Caco-2 (cell line): ENCODE measurements around the gene TTLL8. TPM values are rescaled to one million over a fixed set of nuclear protein-coding genes. Genes with fewer than 3 reads are reported as not detected.

ENCODE experiments used
- BruUV-seq: library from RNA; stranded (reverse); fragments of 400-500 nt; replicated peaks from 2 replicates; lab custom pipeline; 2021; lab: Mats Ljungman, UMichigan
- CTCF ChIA-PET: fragments of 300-600 bp; sonication (Branson Sonifier 250); formaldehyde crosslinking; loops from one replicate; lab custom pipeline; 2022; ENCODE audit warnings: antibody characterized with exemption; lab: Charles Lee
- POLR2A ChIA-PET: fragments of 300-600 bp; sonication (Branson Sonifier 250); formaldehyde crosslinking; loops from one replicate; lab custom pipeline; 2022; ENCODE audit warnings: antibody characterized with exemption; lab: Charles Lee
- DNase-seq, 2 experiments: peaks; one replicate each; pipeline versions ENCODE4 v3.0.0 to v3.0.0-alpha.2; 2020 to 2022
- H3K27me3 ChIP-seq: replicated peaks from 2 replicates; pipeline ENCODE4 v1.6.0; 2011; ENCODE audit warnings: low read length; ENCODE audit not compliant: control insufficient read depth, insufficient read depth
- H3K36me3 ChIP-seq: 2 replicates; pipeline ENCODE4 v1.5.1; 2011; ENCODE audit warnings: low read length; ENCODE audit not compliant: control insufficient read depth, insufficient read depth
- H3K4me1 ChIP-seq: fragments of 250-450 bp; sonication (Bioruptor Pico); 2 replicates; pipeline ENCODE4 v1.5.1; 2020; ENCODE audit warnings: mild to moderate bottlenecking
- H3K4me3 ChIP-seq: 2 replicates; pipeline ENCODE4 v1.5.1; 2011; ENCODE audit warnings: low read depth, mild to moderate bottlenecking, control low read depth, low read length
- H3K9me3 ChIP-seq: fragments of 250-450 bp; sonication (Bioruptor Pico); 2 replicates; pipeline ENCODE4 v1.5.1; 2020; ENCODE audit warnings: mild to moderate bottlenecking, moderate library complexity
- H3K27ac Mint-ChIP-seq: one replicate; pipeline ENCODE4 v1.8.0; 2022; ENCODE audit warnings: mixed read lengths; ENCODE audit not compliant: unreplicated experiment
- H3K27me3 Mint-ChIP-seq: one replicate; pipeline ENCODE4 v1.8.0; 2022; ENCODE audit warnings: mixed read lengths; ENCODE audit not compliant: insufficient read depth, unreplicated experiment
- H3K36me3 Mint-ChIP-seq: one replicate; pipeline ENCODE4 v1.8.0; 2022; ENCODE audit warnings: mild to moderate bottlenecking, mixed read lengths; ENCODE audit not compliant: insufficient read depth, unreplicated experiment
- H3K4me1 Mint-ChIP-seq: one replicate; pipeline ENCODE4 v1.8.0; 2022; ENCODE audit warnings: low read depth, mixed read lengths; ENCODE audit not compliant: unreplicated experiment
- H3K4me3 Mint-ChIP-seq: one replicate; pipeline ENCODE4 v1.8.0; 2022; ENCODE audit warnings: mild to moderate bottlenecking, moderate library complexity, mixed read lengths; ENCODE audit not compliant: unreplicated experiment
- H3K9me3 Mint-ChIP-seq: one replicate; pipeline ENCODE4 v1.8.0; 2022; ENCODE audit warnings: mixed read lengths; ENCODE audit not compliant: unreplicated experiment
- CTCF ChIP-seq, 2 experiments: fragments of 200-600 bp in 1 of 2; IDR thresholded peaks; 1 replicate in 1 of 2; 2 replicates in 1 of 2; pipeline versions ENCODE4 v1.5.1 to v1.8.0; 2011 to 2022; ENCODE audit warnings: antibody characterized with exemption in 1 of 2, control low read depth in 1 of 2, inconsistent platforms in 1 of 2, low read depth in 1 of 2, low read length in 1 of 2, mild to moderate bottlenecking in 1 of 2, moderate library complexity in 1 of 2; ENCODE audit not compliant: insufficient read depth in 1 of 2, severe bottlenecking in 1 of 2, unreplicated experiment in 1 of 2
- intact Hi-C: fragments of 100-400 bp; cut with micrococcal nuclease; formaldehyde crosslinking; loops from one replicate; pipeline ENCODE4 v1.10.0; 2022; ENCODE audit not compliant: unreplicated experiment
- total RNA-seq: library from RNA; stranded (reverse); gene quantifications from 2 replicates; pipeline ENCODE4 v1.2.3, GENCODE V29; 2022

TTLL8 gene
- total RNA-seq, 1 experiment from 2014 or later = not detected

- Mint-ChIP-seq H3K27ac (no peak overlapping the region), H3K27me3 (no peaks in the 10 kb centered on the region), H3K4me3 (no peak overlapping the region), H3K9me3 (no peaks in the 10 kb centered on the region), H3K36me3 (no peaks in the 10 kb centered on the region), H3K4me1 (no peaks in the 10 kb centered on the region)
- TF ChIP-seq CTCF (IDR thresholded peaks at IDR 0.05; ENCODE audit: insufficient read depth in 1 of 2, low read depth in 1 of 2, low read length in 1 of 2, severe bottlenecking in 1 of 2, unreplicated experiment in 1 of 2) = no peak
- Histone ChIP-seq H3K9me3 (no peaks in the 10 kb centered on the region), H3K4me1 (no peaks in the 10 kb centered on the region), H3K27me3 (no peaks in the 10 kb centered on the region), H3K4me3 (no peak overlapping the region), H3K36me3 (no peaks in the 10 kb centered on the region)
- ChIA-PET CTCF (no interaction called here), POLR2A (no interaction called here)
- intact Hi-C loops = no loop called here
- BruUV-seq = no TSS peak
- no peak for DNase-seq
Observed at GRCh38 chr22:50067244-50067643, 9.1 kb upstream of the TTLL8 start.

- CTCF ChIA-PET = interaction anchor here (1.2 kb wide), 1 partner anchor 34 kb away, joined by 8 read pairs; no protein-coding TSS in a partner anchor
- H3K27ac Mint-ChIP-seq = no peak overlapping the region
- DNase-seq = no peak
- no TSS peak for BruUV-seq
- POLR2A ChIA-PET = no interaction called here
- no peak for TF ChIP-seq CTCF (IDR thresholded peaks at IDR 0.05; ENCODE audit: insufficient read depth in 1 of 2, low read depth in 1 of 2, low read length in 1 of 2, severe bottlenecking in 1 of 2, unreplicated experiment in 1 of 2)
- H3K36me3 Mint-ChIP-seq = no peaks in the 10 kb centered on the region
- no peak overlapping the region for H3K4me3 Mint-ChIP-seq
- H3K4me3 ChIP-seq = no peak overlapping the region
- intact Hi-C loops = no loop called here
- H3K9me3 ChIP-seq = no peaks in the 10 kb centered on the region
- H3K9me3 Mint-ChIP-seq = no peaks in the 10 kb centered on the region
- no peaks in the 10 kb centered on the region for H3K27me3 ChIP-seq
- H3K4me1 Mint-ChIP-seq = no peaks in the 10 kb centered on the region
- no peaks in the 10 kb centered on the region for H3K27me3 Mint-ChIP-seq
- no peaks in the 10 kb centered on the region for H3K36me3 ChIP-seq
- peaks cover 7% of the 10 kb centered on the region for H3K4me1 ChIP-seq
Observed at GRCh38 chr22:50064453-50064852, 6.4 kb upstream of the TTLL8 start.

- H3K4me3 ChIP-seq = no peak overlapping the region
- Mint-ChIP-seq H3K9me3 (no peaks in the 10 kb centered on the region), H3K27ac (no peak overlapping the region), H3K27me3 (no peaks in the 10 kb centered on the region), H3K4me1 (no peaks in the 10 kb centered on the region), H3K36me3 (no peaks in the 10 kb centered on the region), H3K4me3 (no peak overlapping the region)
- no peaks in the 10 kb centered on the region for H3K9me3 ChIP-seq
- CTCF ChIA-PET = no interaction called here
- no peak for TF ChIP-seq CTCF (IDR thresholded peaks at IDR 0.05; ENCODE audit: insufficient read depth in 1 of 2, low read depth in 1 of 2, low read length in 1 of 2, severe bottlenecking in 1 of 2, unreplicated experiment in 1 of 2)
- POLR2A ChIA-PET = no interaction called here
- peaks cover 7% of the 10 kb centered on the region for H3K4me1 ChIP-seq
- intact Hi-C loops = no loop called here
- DNase-seq = no peak
- BruUV-seq = no TSS peak
- H3K27me3 ChIP-seq = no peaks in the 10 kb centered on the region
- H3K36me3 ChIP-seq = no peaks in the 10 kb centered on the region
Observed at GRCh38 chr22:50063589-50064393, 5.7 kb upstream of the TTLL8 start.
